GM23338 (cell line): ENCODE measurements around the gene SH3PXD2B. TPM values are rescaled to one million over a fixed set of nuclear protein-coding genes. Genes with fewer than 3 reads are reported as not detected.
"Not testable (repeated sequence)": the region's sequence is repeated elsewhere in the genome, so short reads cannot be mapped to it uniquely, and the experiment has no call there.

Source experiments
- ATAC-seq: fragments of 200-7000 bp; cut with Tn5 transposase; 3 replicates; pipeline ENCODE4 v1.9.1; 2020
- DNase-seq: peaks from one replicate; pipeline ENCODE4 v3.0.0-alpha.2; 2015; ENCODE audit warnings: low spot score
- H2AFZ ChIP-seq: fragments of 200-600 bp; sonication (generic); 2 replicates; pipeline ENCODE4 v1.8.0; 2016; ENCODE audit warnings: antibody characterized with exemption, mild to moderate bottlenecking, moderate library complexity
- H3F3A ChIP-seq: fragments of 200-600 bp; sonication (generic); replicated peaks from 2 replicates; pipeline ENCODE4 v1.8.0; 2017; ENCODE audit warnings: antibody characterized with exemption, mixed run types, low read depth
- H3K27ac ChIP-seq: fragments of 200-600 bp; sonication (generic); 2 replicates; pipeline ENCODE4 v1.6.1; 2016; ENCODE audit warnings: low read depth
- H3K27me3 ChIP-seq: fragments of 200-600 bp; sonication (generic); 2 replicates; pipeline ENCODE4 v1.8.0; 2016; ENCODE audit warnings: mild to moderate bottlenecking, mixed run types, moderate library complexity; ENCODE audit not compliant: insufficient read depth
- H3K36me3 ChIP-seq: fragments of 200-600 bp; sonication (generic); 2 replicates; pipeline ENCODE4 v1.8.0; 2016; ENCODE audit warnings: mild to moderate bottlenecking; ENCODE audit not compliant: insufficient read depth
- H3K4me1 ChIP-seq: fragments of 200-600 bp; sonication (generic); 2 replicates; pipeline ENCODE4 v1.8.0; 2016; ENCODE audit warnings: mild to moderate bottlenecking, moderate library complexity; ENCODE audit not compliant: insufficient read depth
- H3K4me2 ChIP-seq: fragments of 200-600 bp; sonication (generic); 2 replicates; pipeline ENCODE4 v1.7.1; 2017; ENCODE audit warnings: mixed run types
- H3K4me3 ChIP-seq: fragments of 200-600 bp; sonication (generic); 2 replicates; pipeline ENCODE4 v1.6.1; 2016; ENCODE audit warnings: mixed run types
- H3K79me2 ChIP-seq: fragments of 200-600 bp; sonication (generic); replicated peaks from 2 replicates; pipeline ENCODE4 v1.8.0; 2017; ENCODE audit warnings: mild to moderate bottlenecking; ENCODE audit not compliant: insufficient read depth
- H3K9me2 ChIP-seq: fragments of 200-600 bp; sonication (generic); 2 replicates; pipeline ENCODE4 v1.8.0; 2017; ENCODE audit not compliant: insufficient read depth
- H4K20me1 ChIP-seq: fragments of 200-600 bp; sonication (generic); replicated peaks from 2 replicates; pipeline ENCODE4 v1.8.0; 2017; ENCODE audit warnings: mild to moderate bottlenecking; ENCODE audit not compliant: insufficient read depth
- H3K27ac Mint-ChIP-seq: 2 replicates; pipeline ENCODE4 v1.8.0; 2020; ENCODE audit warnings: inconsistent platforms, mild to moderate bottlenecking, moderate library complexity, mixed read lengths
- H3K27me3 Mint-ChIP-seq: 3 replicates; pipeline ENCODE4 v1.8.0; 2022; ENCODE audit warnings: low read depth, mild to moderate bottlenecking, moderate library complexity, mixed read lengths, inconsistent platforms; ENCODE audit not compliant: insufficient read depth, poor library complexity
- H3K36me3 Mint-ChIP-seq: 3 replicates; pipeline ENCODE4 v1.8.0; 2021; ENCODE audit warnings: low read depth, mild to moderate bottlenecking, inconsistent platforms, moderate library complexity, mixed read lengths
- H3K4me1 Mint-ChIP-seq: 3 replicates; pipeline ENCODE4 v1.8.0; 2020; ENCODE audit warnings: mild to moderate bottlenecking, inconsistent platforms, mixed read lengths
- H3K4me3 Mint-ChIP-seq: 3 replicates; pipeline ENCODE4 v1.8.0; 2021; ENCODE audit warnings: moderate library complexity, mild to moderate bottlenecking, inconsistent platforms, mixed read lengths
- H3K9me3 Mint-ChIP-seq: 3 replicates; pipeline ENCODE4 v1.8.0; 2020; ENCODE audit warnings: moderate library complexity, mild to moderate bottlenecking, inconsistent platforms, mixed read lengths
- CREB1 ChIP-seq: fragments of 250-450 bp; sonication (Bioruptor Pico); IDR thresholded peaks from 2 replicates; pipeline ENCODE4 v1.5.0; 2020; ENCODE audit warnings: low read depth, mild to moderate bottlenecking, moderate library complexity
- EZH2 ChIP-seq: fragments of 200-600 bp; sonication (generic); IDR thresholded peaks from one replicate; pipeline ENCODE4 v1.8.0; 2017; ENCODE audit warnings: antibody characterized with exemption, mild to moderate bottlenecking, low read depth; ENCODE audit not compliant: unreplicated experiment
- EZH2phosphoT487 ChIP-seq: fragments of 200-600 bp; sonication (generic); IDR thresholded peaks from one replicate; pipeline ENCODE4 v1.8.1; 2018; ENCODE audit warnings: antibody characterized with exemption; ENCODE audit not compliant: unreplicated experiment
- NANOG ChIP-seq: IDR thresholded peaks from 2 replicates; pipeline ENCODE4 v1.6.1; 2016; ENCODE audit warnings: antibody characterized with exemption, borderline replicate concordance
- POLR2AphosphoS5 ChIP-seq: IDR thresholded peaks from 2 replicates; pipeline ENCODE4 v1.6.1; 2016; ENCODE audit warnings: antibody characterized with exemption, low read depth
- STAT1 ChIP-seq: IDR thresholded peaks from one replicate; pipeline ENCODE4 v1.6.1; 2016; ENCODE audit warnings: antibody characterized with exemption; ENCODE audit not compliant: unreplicated experiment
- ZNF114 ChIP-seq: fragments of 250-450 bp; sonication (Bioruptor Pico); IDR thresholded peaks from 2 replicates; pipeline ENCODE4 v1.5.0; 2020; ENCODE audit warnings: mild to moderate bottlenecking, moderate library complexity
- polyA plus RNA-seq: library from polyadenylated mRNA; unstranded; fragments of >200 nt; fragmentation: Nextera tagmentation; extraction: Ambion mirVana; gene quantifications from 2 replicates; pipeline ENCODE4 v1.2.1, GENCODE V29; 2016
- total RNA-seq: library from RNA; depleted of rRNA; stranded (reverse); fragments of >200 nt; shearing (Covaris generic); gene quantifications from 2 replicates; pipeline ENCODE4 v1.2.3, GENCODE V29; 2014
- TF ChIP-seq, protein P1 (sequence below): IDR thresholded peaks from one replicate; pipeline ENCODE4 v1.6.1; 2018; ENCODE audit warnings: antibody characterized with exemption; ENCODE audit not compliant: unreplicated experiment
- TF ChIP-seq, protein P2 (sequence below): fragments of 250-450 bp; sonication (Bioruptor Pico); IDR thresholded peaks from 2 replicates; pipeline ENCODE4 v1.5.0; 2020; ENCODE audit warnings: mild to moderate bottlenecking, moderate library complexity
- TF ChIP-seq, protein P3 (sequence below), 2 experiments: fragments of 200-600 bp in 1 of 2; sonication (generic) in 1 of 2; conservative IDR thresholded peaks; 2 replicates each; pipeline versions ENCODE4 v1.5.1 to v1.6.1; 2016 to 2017; ENCODE audit warnings: antibody characterized with exemption in 2 of 2, low read depth in 2 of 2, mild to moderate bottlenecking in 2 of 2, moderate library complexity in 1 of 2

SH3PXD2B gene
- total and polyA plus RNA-seq, 2 experiments from 2014 or later = 40.2 to 52.5 TPM

DNA sequence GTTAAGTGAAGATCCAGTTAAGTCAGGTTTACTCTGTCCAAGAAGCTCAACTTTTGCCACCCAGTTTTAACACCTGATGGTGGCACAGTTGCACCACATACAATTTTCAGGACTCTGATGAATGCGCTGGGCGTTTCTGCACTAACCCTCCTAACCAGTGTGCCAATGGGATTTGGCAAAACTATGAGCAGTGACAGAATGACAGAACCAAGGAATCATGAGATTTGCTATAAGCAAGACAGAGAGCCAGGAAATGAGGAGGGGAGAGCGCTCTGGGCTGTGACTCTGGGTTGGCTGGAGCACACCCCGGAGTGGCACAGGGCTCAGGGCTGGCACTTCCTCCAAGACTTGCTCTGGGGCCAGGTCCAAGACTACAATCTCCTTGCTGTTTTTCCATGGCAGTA, 84.1 kb downstream of the SH3PXD2B start:
- ATAC-seq = no peak
- no peak overlapping the region for H3K27ac Mint-ChIP-seq
- H3K4me1 ChIP-seq = no peaks in the 10 kb centered on the region
- peaks cover 56% of the 10 kb centered on the region for H3K36me3 Mint-ChIP-seq
- H3K4me1 Mint-ChIP-seq = no peaks in the 10 kb centered on the region
- no peak for DNase-seq
- no peak overlapping the region for H3K4me3 ChIP-seq
- TF ChIP-seq POLR2AphosphoS5 (no peak), EZH2phosphoT487 (no peak), EZH2 (no peak), ZNF114 (no peak), NANOG (no peak), CREB1 (no peak), STAT1 (no peak)
- TF ChIP-seq, protein P1, sequence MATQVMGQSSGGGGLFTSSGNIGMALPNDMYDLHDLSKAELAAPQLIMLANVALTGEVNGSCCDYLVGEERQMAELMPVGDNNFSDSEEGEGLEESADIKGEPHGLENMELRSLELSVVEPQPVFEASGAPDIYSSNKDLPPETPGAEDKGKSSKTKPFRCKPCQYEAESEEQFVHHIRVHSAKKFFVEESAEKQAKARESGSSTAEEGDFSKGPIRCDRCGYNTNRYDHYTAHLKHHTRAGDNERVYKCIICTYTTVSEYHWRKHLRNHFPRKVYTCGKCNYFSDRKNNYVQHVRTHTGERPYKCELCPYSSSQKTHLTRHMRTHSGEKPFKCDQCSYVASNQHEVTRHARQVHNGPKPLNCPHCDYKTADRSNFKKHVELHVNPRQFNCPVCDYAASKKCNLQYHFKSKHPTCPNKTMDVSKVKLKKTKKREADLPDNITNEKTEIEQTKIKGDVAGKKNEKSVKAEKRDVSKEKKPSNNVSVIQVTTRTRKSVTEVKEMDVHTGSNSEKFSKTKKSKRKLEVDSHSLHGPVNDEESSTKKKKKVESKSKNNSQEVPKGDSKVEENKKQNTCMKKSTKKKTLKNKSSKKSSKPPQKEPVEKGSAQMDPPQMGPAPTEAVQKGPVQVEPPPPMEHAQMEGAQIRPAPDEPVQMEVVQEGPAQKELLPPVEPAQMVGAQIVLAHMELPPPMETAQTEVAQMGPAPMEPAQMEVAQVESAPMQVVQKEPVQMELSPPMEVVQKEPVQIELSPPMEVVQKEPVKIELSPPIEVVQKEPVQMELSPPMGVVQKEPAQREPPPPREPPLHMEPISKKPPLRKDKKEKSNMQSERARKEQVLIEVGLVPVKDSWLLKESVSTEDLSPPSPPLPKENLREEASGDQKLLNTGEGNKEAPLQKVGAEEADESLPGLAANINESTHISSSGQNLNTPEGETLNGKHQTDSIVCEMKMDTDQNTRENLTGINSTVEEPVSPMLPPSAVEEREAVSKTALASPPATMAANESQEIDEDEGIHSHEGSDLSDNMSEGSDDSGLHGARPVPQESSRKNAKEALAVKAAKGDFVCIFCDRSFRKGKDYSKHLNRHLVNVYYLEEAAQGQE = no peak
- TF ChIP-seq, protein P2, sequence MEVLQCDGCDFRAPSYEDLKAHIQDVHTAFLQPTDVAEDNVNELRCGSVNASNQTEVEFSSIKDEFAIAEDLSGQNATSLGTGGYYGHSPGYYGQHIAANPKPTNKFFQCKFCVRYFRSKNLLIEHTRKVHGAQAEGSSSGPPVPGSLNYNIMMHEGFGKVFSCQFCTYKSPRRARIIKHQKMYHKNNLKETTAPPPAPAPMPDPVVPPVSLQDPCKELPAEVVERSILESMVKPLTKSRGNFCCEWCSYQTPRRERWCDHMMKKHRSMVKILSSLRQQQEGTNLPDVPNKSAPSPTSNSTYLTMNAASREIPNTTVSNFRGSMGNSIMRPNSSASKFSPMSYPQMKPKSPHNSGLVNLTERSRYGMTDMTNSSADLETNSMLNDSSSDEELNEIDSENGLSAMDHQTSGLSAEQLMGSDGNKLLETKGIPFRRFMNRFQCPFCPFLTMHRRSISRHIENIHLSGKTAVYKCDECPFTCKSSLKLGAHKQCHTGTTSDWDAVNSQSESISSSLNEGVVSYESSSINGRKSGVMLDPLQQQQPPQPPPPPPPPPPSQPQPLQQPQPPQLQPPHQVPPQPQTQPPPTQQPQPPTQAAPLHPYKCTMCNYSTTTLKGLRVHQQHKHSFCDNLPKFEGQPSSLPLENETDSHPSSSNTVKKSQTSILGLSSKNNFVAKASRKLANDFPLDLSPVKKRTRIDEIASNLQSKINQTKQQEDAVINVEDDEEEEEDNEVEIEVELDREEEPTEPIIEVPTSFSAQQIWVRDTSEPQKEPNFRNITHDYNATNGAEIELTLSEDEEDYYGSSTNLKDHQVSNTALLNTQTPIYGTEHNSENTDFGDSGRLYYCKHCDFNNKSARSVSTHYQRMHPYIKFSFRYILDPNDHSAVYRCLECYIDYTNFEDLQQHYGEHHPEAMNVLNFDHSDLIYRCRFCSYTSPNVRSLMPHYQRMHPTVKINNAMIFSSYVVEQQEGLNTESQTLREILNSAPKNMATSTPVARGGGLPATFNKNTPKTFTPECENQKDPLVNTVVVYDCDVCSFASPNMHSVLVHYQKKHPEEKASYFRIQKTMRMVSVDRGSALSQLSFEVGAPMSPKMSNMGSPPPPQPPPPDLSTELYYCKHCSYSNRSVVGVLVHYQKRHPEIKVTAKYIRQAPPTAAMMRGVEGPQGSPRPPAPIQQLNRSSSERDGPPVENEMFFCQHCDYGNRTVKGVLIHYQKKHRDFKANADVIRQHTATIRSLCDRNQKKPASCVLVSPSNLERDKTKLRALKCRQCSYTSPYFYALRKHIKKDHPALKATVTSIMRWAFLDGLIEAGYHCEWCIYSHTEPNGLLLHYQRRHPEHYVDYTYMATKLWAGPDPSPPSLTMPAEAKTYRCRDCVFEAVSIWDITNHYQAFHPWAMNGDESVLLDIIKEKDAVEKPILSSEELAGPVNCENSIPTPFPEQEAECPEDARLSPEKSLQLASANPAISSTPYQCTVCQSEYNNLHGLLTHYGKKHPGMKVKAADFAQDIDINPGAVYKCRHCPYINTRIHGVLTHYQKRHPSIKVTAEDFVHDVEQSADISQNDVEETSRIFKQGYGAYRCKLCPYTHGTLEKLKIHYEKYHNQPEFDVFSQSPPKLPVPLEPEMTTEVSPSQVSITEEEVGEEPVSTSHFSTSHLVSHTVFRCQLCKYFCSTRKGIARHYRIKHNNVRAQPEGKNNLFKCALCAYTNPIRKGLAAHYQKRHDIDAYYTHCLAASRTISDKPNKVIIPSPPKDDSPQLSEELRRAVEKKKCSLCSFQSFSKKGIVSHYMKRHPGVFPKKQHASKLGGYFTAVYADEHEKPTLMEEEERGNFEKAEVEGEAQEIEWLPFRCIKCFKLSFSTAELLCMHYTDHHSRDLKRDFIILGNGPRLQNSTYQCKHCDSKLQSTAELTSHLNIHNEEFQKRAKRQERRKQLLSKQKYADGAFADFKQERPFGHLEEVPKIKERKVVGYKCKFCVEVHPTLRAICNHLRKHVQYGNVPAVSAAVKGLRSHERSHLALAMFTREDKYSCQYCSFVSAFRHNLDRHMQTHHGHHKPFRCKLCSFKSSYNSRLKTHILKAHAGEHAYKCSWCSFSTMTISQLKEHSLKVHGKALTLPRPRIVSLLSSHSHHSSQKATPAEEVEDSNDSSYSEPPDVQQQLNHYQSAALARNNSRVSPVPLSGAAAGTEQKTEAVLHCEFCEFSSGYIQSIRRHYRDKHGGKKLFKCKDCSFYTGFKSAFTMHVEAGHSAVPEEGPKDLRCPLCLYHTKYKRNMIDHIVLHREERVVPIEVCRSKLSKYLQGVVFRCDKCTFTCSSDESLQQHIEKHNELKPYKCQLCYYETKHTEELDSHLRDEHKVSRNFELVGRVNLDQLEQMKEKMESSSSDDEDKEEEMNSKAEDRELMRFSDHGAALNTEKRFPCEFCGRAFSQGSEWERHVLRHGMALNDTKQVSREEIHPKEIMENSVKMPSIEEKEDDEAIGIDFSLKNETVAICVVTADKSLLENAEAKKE (CRISPR knock-in tag) = no peak
- TF ChIP-seq, protein P3, sequence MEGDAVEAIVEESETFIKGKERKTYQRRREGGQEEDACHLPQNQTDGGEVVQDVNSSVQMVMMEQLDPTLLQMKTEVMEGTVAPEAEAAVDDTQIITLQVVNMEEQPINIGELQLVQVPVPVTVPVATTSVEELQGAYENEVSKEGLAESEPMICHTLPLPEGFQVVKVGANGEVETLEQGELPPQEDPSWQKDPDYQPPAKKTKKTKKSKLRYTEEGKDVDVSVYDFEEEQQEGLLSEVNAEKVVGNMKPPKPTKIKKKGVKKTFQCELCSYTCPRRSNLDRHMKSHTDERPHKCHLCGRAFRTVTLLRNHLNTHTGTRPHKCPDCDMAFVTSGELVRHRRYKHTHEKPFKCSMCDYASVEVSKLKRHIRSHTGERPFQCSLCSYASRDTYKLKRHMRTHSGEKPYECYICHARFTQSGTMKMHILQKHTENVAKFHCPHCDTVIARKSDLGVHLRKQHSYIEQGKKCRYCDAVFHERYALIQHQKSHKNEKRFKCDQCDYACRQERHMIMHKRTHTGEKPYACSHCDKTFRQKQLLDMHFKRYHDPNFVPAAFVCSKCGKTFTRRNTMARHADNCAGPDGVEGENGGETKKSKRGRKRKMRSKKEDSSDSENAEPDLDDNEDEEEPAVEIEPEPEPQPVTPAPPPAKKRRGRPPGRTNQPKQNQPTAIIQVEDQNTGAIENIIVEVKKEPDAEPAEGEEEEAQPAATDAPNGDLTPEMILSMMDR (conservative IDR thresholded peaks at IDR 0.05; ENCODE audit: low read depth in 2 of 2) = no peak
- no peak overlapping the region for H2AFZ ChIP-seq
- no peaks in the 10 kb centered on the region for H3K79me2 ChIP-seq
- H4K20me1 ChIP-seq = no peaks in the 10 kb centered on the region
- no peaks in the 10 kb centered on the region; the same call in 1 of the 2 replicates for H3K36me3 ChIP-seq
- 0 out of 2 replicates have a peak, but pooled peaks cover 2% of the 10 kb centered on the region for H3F3A ChIP-seq
- H3K9me3 Mint-ChIP-seq = peaks cover 22% of the 10 kb centered on the region
- H3K9me2 ChIP-seq = no peaks in the 10 kb centered on the region
- H3K4me3 Mint-ChIP-seq = no peak overlapping the region
- H3K27ac ChIP-seq = no peak overlapping the region
- no peaks in the 10 kb centered on the region for H3K27me3 ChIP-seq
- H3K4me2 ChIP-seq = no peak overlapping the region
- H3K27me3 Mint-ChIP-seq = peaks cover 4% of the 10 kb centered on the region

DNA sequence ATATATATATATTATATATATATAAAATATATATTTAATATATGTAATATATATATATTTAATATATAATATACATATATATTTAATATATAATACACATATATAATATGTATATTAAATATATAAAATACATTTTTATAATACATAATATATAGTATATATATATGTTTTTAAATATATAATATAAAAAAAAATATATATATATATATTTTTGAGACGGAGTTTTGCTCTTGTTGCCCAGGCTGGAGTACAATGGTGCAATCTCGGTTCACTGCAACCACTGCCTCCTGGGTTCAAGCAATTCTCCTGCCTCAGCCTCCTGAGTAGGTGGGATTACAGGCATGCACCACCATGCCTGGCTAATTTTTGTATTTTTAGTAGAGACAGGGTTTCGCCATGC, 85.6 kb downstream of the SH3PXD2B start:
- DNase-seq, H3K27ac ChIP-seq, H3K27me3 Mint-ChIP-seq, H4K20me1 ChIP-seq, H3K4me1 Mint-ChIP-seq, H3K4me1 ChIP-seq, H3K4me3 ChIP-seq, ATAC-seq, H3K79me2 ChIP-seq, H3K27ac Mint-ChIP-seq, H3K36me3 ChIP-seq, H2AFZ ChIP-seq, H3K9me2 ChIP-seq, H3K4me3 Mint-ChIP-seq, H3F3A ChIP-seq, H3K27me3 ChIP-seq, H3K4me2 ChIP-seq: not testable (repeated sequence)
- H3K36me3 Mint-ChIP-seq = peaks cover 57% of the 10 kb centered on the region
- H3K9me3 Mint-ChIP-seq = peaks cover 22% of the 10 kb centered on the region
